Esophagus (tissue), 2 donors: ENCODE results near the gene LRRIQ4. TPM values are rescaled to one million over a fixed set of nuclear protein-coding genes. Genes with fewer than 3 reads are reported as not detected.

Experiments
- H3K27ac ChIP-seq, 2 donors: one replicate each; pipeline ENCODE4 v1.5.1; 2013; ENCODE audit warnings: low read depth in 2 of 2, mild to moderate bottlenecking in 2 of 2, inconsistent platforms in 1 of 2, low read length in 1 of 2, moderate library complexity in 1 of 2
- H3K27me3 ChIP-seq, 2 donors: one replicate each; pipeline ENCODE4 v1.6.1; 2013; ENCODE audit warnings: low read length in 2 of 2, control low read depth in 1 of 2, mild to moderate bottlenecking in 1 of 2; ENCODE audit not compliant: insufficient read depth in 2 of 2, control insufficient read depth in 1 of 2
- H3K36me3 ChIP-seq, 2 donors: one replicate each; pipeline ENCODE4 v1.6.1; 2013; ENCODE audit warnings: low read length in 1 of 2; ENCODE audit not compliant: control insufficient read depth in 2 of 2, insufficient read depth in 2 of 2
- H3K4me1 ChIP-seq, 2 donors: one replicate each; pipeline ENCODE4 v1.6.1; 2013; ENCODE audit warnings: low read length in 1 of 2; ENCODE audit not compliant: control insufficient read depth in 2 of 2, insufficient read depth in 2 of 2
- H3K4me3 ChIP-seq, 2 donors: one replicate each; pipeline ENCODE4 v1.5.1; 2013; ENCODE audit warnings: low read length in 2 of 2, mild to moderate bottlenecking in 2 of 2, low read depth in 1 of 2, moderate library complexity in 1 of 2
- H3K9me3 ChIP-seq, 2 donors: one replicate each; pipeline ENCODE4 v1.6.1; 2013; ENCODE audit warnings: mild to moderate bottlenecking in 2 of 2, low read depth in 1 of 2, low read length in 1 of 2, moderate library complexity in 1 of 2; ENCODE audit not compliant: control insufficient read depth in 2 of 2, insufficient read depth in 1 of 2
- WGBS, 2 donors: extraction: QIAGEN DNeasy Blood & Tissue Kit; methylation state at CpG; one replicate each; pipeline ENCODE4 v1.1.7; 2013; 5-methylcytosine and 5-hydroxymethylcytosine counted together
- polyA plus RNA-seq, 2 donors: library from polyadenylated mRNA; stranded (reverse); fragments of 200-250 nt; gene quantifications; one replicate each; pipeline ENCODE4 v1.2.3, GENCODE V29; 2013
- donor health status: healthy with polysubstance abuse.
- donor health status: Bipolar disorder and iron deficiency.

Gene LRRIQ4
- polyA plus RNA-seq, 2 donors, result not detected

DNA sequence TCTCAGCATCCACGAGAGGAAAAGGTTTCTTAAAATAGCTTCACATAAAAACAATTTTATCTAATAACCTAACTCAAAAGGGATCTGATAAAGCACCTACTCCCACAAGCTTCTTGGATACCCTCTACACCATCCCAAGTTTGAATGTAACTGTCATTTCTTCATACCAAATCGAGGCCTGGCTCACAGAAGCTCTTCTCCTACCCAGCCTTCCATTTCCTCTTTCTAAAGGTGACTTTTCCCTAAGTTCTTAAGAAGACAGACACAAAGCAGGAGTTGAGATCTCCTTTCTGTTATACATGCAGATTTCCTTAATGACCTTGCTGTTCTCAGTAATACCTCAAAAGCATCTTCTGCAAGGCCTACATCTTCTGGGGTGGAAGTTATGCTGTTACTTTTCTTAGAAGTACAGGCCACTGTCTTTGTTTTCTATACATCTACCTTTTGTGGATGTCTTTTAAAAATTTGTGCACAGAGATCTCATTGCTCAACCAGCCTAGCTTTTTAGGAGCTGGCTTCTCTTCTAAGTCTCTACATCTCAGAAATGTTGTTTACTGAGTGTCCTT is 3.4 kb upstream of the LRRIQ4 start:
- peaks cover 0 to 5% of the 10 kb centered on the region in 2 donors for H3K4me1 ChIP-seq
- H3K27ac ChIP-seq, result no peak overlapping the region
- 54 to 56% methylated on average over 2 of the region's 2 CpGs for WGBS, 2 donors
- no peak overlapping the region for H3K4me3 ChIP-seq
- no peaks in the 10 kb centered on the region for H3K9me3 ChIP-seq
- H3K36me3 ChIP-seq, result no peaks in the 10 kb centered on the region
- no peaks in the 10 kb centered on the region for H3K27me3 ChIP-seq

DNA sequence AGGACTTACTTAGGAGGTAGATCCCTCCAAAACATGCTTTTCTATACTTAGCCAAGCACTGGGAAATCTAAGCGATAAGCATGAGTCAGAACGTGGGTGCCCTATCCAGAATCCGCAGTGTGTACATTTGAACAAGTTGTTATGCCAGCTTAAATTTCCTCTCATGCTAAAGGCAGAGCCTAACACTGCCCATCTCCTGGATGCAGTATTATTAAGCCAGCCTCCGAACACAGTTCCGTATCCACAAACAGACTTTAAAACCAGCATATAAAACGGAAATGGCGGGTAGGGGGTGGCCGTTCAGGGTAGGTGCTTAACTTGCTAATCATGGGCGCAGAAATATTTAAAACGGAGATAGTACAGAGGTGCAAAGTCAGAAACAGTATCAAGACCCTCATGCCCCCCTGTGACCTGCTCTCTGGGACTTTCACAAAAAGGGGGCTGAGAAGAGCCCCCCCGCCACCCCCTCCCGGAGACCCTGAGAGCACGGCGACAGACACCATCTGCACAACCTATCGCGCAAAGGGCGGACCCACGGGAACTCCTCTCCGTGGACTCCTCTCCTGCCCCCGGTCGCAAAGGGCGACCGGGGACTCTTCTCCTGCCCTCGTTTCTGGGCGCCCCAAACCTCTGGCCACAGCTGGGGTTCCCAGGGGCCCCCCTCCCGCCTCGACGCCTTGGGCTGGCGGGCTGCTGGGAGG is 889 bp upstream of the LRRIQ4 start:
- 3% methylated on average over 29 of the region's 29 CpGs for WGBS, 2 donors

DNA sequence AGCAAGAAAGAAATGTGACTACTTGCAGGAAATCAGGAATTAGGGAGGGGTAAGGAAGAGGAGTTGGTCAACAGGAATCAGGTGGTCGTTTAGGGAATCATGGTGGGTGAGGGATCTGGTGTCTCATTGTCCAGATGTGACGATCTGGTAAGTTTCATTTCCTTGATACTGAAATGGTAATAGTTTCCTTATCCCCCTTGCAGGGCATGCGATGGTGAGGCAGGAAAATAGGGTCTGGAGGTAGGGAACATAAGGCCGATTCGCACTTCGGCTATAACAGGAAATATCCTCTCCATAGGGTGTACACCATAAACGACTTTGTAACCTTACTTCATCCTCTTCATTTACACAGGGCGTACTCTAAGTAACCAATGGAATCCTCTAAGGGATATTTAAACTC is 608 bp downstream of the LRRIQ4 start:
- H3K9me3 ChIP-seq, result no peaks in the 10 kb centered on the region
- H3K27ac ChIP-seq, result no peak overlapping the region
- 47 to 60% methylated on average over 8 of the region's 8 CpGs for WGBS, 2 donors
- H3K36me3 ChIP-seq, result no peaks in the 10 kb centered on the region
- peaks cover 0 to 5% of the 10 kb centered on the region in 2 donors for H3K4me1 ChIP-seq
- H3K27me3 ChIP-seq, result peaks cover 0 to 2% of the 10 kb centered on the region in 2 donors
- peak overlapping the region in 1 of 2 donors; percentile 24 for H3K4me3 ChIP-seq

More for the DNA sequence above, 889 bp upstream of the LRRIQ4 start:
- peak overlapping the region; percentile 22 to 42 for H3K27ac ChIP-seq
- no peaks in the 10 kb centered on the region for H3K36me3 ChIP-seq
- H3K4me3 ChIP-seq, result peak overlapping the region; percentile 51 to 58
- no peaks in the 10 kb centered on the region for H3K9me3 ChIP-seq
- H3K4me1 ChIP-seq, result peaks cover 0 to 5% of the 10 kb centered on the region in 2 donors
- no peaks in the 10 kb centered on the region for H3K27me3 ChIP-seq

DNA sequence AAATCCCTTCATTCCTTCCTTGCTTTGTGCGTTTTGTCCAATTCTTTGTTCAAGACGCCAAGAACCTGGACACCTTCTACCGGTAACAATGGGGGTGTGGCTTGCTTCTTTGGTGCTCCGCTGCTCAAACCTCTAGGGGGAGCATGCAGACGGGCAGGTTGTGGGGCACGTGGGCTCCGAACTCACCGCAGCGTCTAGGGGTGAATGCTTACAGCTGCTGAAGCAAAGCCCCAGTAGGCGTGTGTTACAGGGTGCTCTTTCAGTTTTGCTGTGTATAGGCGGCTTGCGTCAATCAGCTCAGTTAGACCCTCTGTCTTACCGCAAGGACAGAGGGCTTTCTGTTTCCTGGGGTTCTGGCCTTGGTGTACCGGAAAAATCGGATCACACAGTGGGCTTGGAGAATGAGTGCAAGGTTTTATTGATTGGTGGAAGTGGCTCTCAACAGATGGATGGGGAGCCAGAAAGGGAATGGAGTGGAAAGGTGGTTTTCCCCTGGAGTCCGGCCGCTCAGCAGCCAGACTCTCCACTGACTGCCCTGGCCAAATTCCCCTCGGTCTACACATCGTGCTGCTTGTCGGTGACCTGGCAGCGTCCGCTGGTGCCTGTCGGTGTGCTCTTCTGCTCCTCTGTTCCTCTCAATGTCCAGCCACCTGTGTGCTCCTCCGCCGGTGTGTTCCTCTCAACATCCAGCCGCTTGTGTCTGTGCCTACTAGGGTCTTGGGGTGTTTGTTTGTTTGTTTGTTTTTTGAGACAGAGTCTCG is 1.3 kb downstream of the LRRIQ4 start:
- H3K4me1 ChIP-seq, result peaks cover 0 to 5% of the 10 kb centered on the region in 2 donors
- 61 to 64% methylated on average over 27 of the region's 27 CpGs for WGBS, 2 donors
- H3K27me3 ChIP-seq, result peaks cover 0 to 2% of the 10 kb centered on the region in 2 donors
- peak overlapping the region in 1 of 2 donors; percentile 18 for H3K27ac ChIP-seq
- H3K36me3 ChIP-seq, result no peaks in the 10 kb centered on the region
- H3K4me3 ChIP-seq, result peak overlapping the region; percentile 3 to 24
- H3K9me3 ChIP-seq, result no peaks in the 10 kb centered on the region

DNA sequence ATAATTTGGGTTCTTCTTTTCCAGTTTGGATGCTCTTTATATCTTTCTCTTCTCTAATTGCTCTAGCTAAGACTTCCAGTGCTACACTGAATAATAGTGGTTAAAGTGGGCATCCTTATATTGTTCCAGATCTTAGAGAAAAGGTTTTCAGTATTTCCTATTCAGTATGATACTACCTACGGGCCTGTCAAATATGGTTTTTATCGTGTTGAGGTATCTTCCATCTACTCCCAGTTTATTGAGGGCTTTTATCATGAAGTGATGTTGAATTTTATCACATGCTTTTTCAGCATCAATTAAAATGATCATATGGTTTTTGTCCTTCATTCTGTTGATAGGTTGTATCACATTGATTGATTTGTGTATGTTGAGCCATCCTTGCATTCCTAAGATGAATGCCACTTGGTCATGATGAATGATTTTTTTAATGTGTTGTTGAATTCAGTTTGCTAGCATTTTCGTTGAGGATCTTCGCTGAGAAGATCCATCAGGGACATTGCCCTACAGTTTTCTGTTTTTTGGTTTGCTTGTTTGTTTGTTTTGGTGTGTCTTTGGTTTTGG is 3.0 kb downstream of the LRRIQ4 start:
- WGBS, 2 donors, result 91 to 93% methylated on average over 4 of the region's 4 CpGs
- Histone ChIP-seq H3K36me3 (no peaks in the 10 kb centered on the region), H3K27me3 (peaks cover 0 to 2% of the 10 kb centered on the region in 2 donors), H3K4me1 (peaks cover 0 to 5% of the 10 kb centered on the region in 2 donors), H3K4me3 (no peak overlapping the region), H3K9me3 (no peaks in the 10 kb centered on the region), H3K27ac (no peak overlapping the region)

DNA sequence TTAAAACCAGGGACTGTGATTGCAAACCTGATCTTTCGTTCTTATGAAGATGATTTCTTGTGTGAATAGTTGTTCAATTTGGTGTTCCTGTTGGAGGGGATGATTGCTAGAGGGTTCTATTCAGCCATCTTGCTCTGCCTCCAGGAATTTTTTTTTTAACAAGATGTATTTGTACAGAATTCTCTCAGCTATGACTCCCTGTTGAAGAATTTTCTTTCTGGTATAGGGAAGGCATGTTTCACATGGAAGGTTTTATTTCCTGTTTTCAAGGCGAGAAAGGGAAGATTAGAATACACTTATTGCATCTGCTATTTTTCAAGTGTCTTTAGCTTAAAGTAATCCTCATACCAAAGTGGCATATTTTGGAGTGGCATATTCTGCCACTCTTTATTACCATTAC is 5.6 kb downstream of the LRRIQ4 start:
- no peak overlapping the region for H3K27ac ChIP-seq
- H3K36me3 ChIP-seq, result no peaks in the 10 kb centered on the region
- H3K4me1 ChIP-seq, result peaks cover 0 to 5% of the 10 kb centered on the region in 2 donors
- WGBS, 2 donors, result 84% methylated on average over 2 of the region's 2 CpGs
- H3K4me3 ChIP-seq, result no peak overlapping the region
- no peaks in the 10 kb centered on the region for H3K9me3 ChIP-seq
- peaks cover 0 to 2% of the 10 kb centered on the region in 2 donors for H3K27me3 ChIP-seq

DNA sequence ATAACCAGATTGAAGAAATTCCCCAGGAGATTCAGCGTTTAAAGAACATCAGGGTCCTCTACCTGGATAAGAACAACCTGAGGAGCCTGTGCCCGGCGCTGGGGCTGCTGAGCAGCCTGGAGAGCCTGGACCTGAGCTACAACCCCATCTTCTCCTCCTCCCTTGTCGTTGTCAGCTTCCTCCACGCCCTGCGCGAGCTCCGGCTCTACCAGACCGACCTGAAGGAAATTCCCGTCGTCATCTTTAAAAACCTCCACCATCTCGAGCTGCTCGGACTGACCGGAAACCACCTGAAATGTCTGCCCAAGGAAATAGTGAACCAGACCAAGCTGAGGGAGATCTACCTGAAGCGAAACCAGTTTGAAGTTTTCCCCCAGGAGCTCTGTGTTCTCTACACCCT is 9.4 kb downstream of the LRRIQ4 start:
- Histone ChIP-seq H3K27ac (no peak overlapping the region), H3K36me3 (no peaks in the 10 kb centered on the region), H3K4me3 (no peak overlapping the region), H3K9me3 (no peaks in the 10 kb centered on the region), H3K4me1 (no peaks in the 10 kb centered on the region), H3K27me3 (peaks cover 0 to 2% of the 10 kb centered on the region in 2 donors)
- 93 to 94% methylated on average over 15 of the region's 15 CpGs for WGBS, 2 donors

DNA sequence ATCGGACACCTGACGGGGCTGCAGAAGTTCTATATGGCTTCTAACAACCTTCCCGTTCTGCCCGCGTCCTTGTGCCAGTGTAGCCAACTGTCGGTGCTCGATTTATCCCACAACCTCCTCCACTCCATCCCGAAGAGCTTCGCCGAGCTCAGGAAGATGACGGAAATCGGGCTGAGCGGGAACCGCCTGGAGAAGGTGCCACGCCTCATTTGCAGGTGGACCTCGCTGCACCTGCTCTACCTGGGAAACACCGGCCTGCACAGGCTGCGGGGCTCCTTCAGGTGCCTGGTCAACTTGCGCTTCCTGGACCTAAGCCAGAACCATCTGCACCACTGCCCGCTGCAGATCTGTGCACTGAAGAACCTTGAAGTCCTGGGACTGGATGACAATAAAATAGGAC is 9.9 kb downstream of the LRRIQ4 start:
- H3K27me3 ChIP-seq, result peaks cover 0 to 2% of the 10 kb centered on the region in 2 donors
- no peaks in the 10 kb centered on the region for H3K36me3 ChIP-seq
- 93 to 95% methylated on average over 20 of the region's 20 CpGs for WGBS, 2 donors
- H3K4me3 ChIP-seq, result no peak overlapping the region
- no peak overlapping the region for H3K27ac ChIP-seq
- no peaks in the 10 kb centered on the region for H3K4me1 ChIP-seq
- no peaks in the 10 kb centered on the region for H3K9me3 ChIP-seq

DNA sequence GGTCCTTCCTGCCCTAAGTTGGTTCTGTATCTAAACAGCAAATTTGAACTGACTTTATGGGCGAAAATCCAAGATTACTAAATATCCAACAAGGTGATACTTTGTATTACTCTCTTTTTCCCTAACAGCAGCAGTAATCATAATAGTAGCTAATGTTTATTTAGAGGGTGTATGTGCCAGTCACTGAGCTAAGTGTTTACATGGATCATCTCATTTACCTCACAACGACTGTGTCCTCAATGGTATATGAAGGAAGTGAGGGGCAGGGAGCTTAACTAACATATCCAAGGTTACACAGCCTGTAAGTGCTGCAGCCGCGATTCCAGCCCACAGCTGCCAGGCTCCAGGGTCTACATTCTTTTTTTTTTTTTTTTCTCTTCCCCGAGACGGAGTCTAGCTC is 10.3 kb downstream of the LRRIQ4 start:
- WGBS, 2 donors, result 59 to 70% methylated on average over 6 of the region's 6 CpGs
- Histone ChIP-seq H3K9me3 (no peaks in the 10 kb centered on the region), H3K4me3 (no peak overlapping the region), H3K4me1 (no peaks in the 10 kb centered on the region), H3K27me3 (no peaks in the 10 kb centered on the region), H3K36me3 (no peaks in the 10 kb centered on the region), H3K27ac (no peak overlapping the region)
